NCI-H2029 (cell line): Measurements from ENCODE around the gene USP34.
A peak's percentile ranks its signal among the peaks of the same experiment; 100 is the strongest.

Experiments
- DNase-seq: peaks from one replicate; lab custom pipeline; 2025; lab: John Stamatoyannopoulos, UW

Gene USP34

GRCh38 chr2:61368687-61369665, 101.9 kb downstream of the USP34 start:
- no peak for DNase-seq

GRCh38 chr2:61367177-61367576, 103.7 kb downstream of the USP34 start:
- no peak for DNase-seq

- DNase-seq: no peak
Observed at GRCh38 chr2:61363580-61363979, 107.3 kb downstream of the USP34 start.

- no peak for DNase-seq
Observed at GRCh38 chr2:61362873-61363272, 108.0 kb downstream of the USP34 start.

GRCh38 chr2:61361068-61361467, 109.8 kb downstream of the USP34 start:
- DNase-seq: no peak

GRCh38 chr2:61359058-61359457, 111.8 kb downstream of the USP34 start:
- no peak for DNase-seq

- no peak for DNase-seq
Observed at GRCh38 chr2:61357681-61358080, 113.2 kb downstream of the USP34 start.

GRCh38 chr2:61356958-61357350, 113.9 kb downstream of the USP34 start:
- DNase-seq: peak; percentile 16

GRCh38 chr2:61356261-61356957, 114.5 kb downstream of the USP34 start:
- DNase-seq: no peak

- no peak for DNase-seq
Observed at GRCh38 chr2:61354543-61355197, 116.2 kb downstream of the USP34 start.

GRCh38 chr2:61353909-61354308, 117.0 kb downstream of the USP34 start:
- DNase-seq: no peak

- no peak for DNase-seq
Observed at GRCh38 chr2:61350777-61351176, 120.1 kb downstream of the USP34 start.

- no peak for DNase-seq
Observed at GRCh38 chr2:61343141-61343540, 127.7 kb downstream of the USP34 start.

- DNase-seq: no peak
Observed at GRCh38 chr2:61340242-61340641, 130.6 kb downstream of the USP34 start.

GRCh38 chr2:61338447-61338846, 132.4 kb downstream of the USP34 start:
- no peak for DNase-seq

GRCh38 chr2:61335187-61335586, 135.7 kb downstream of the USP34 start:
- DNase-seq: no peak

GRCh38 chr2:61334466-61334865, 136.4 kb downstream of the USP34 start:
- no peak for DNase-seq

GRCh38 chr2:61328707-61329251, 142.1 kb downstream of the USP34 start:
- peak; percentile 7 for DNase-seq

GRCh38 chr2:61327173-61327572, 143.7 kb downstream of the USP34 start:
- no peak for DNase-seq

GRCh38 chr2:61326423-61326822, 144.5 kb downstream of the USP34 start:
- DNase-seq: peak; percentile 3

- DNase-seq: no peak
Observed at GRCh38 chr2:61320181-61320580, 150.7 kb downstream of the USP34 start.

- DNase-seq: no peak
Observed at GRCh38 chr2:61318553-61318952, 152.3 kb downstream of the USP34 start.
